Neuronal stem cell (in vitro differentiated cells): ENCODE measurements around the gene PTCD3.

Experiments
- DNase-seq: peaks from one replicate; pipeline ENCODE4 v3.0.0-alpha.2; 2013; ENCODE audit warnings: low spot score
- H2AFZ ChIP-seq: one replicate; pipeline ENCODE4 v1.6.1; 2013; ENCODE audit warnings: mild to moderate bottlenecking, low read length, inconsistent platforms
- H2AK5ac ChIP-seq: 2 replicates; pipeline ENCODE4 v1.6.1; 2013; ENCODE audit warnings: low read depth, mild to moderate bottlenecking, inconsistent platforms, low read length, moderate library complexity, mixed read lengths
- H2BK120ac ChIP-seq: 2 replicates; pipeline ENCODE4 v1.6.1; 2013; ENCODE audit warnings: low read depth, mild to moderate bottlenecking, inconsistent platforms, low read length, moderate library complexity, mixed read lengths
- H2BK12ac ChIP-seq: one replicate; pipeline ENCODE4 v1.6.1; 2013; ENCODE audit warnings: low read length, inconsistent platforms
- H2BK15ac ChIP-seq: 2 replicates; pipeline ENCODE4 v1.6.1; 2013; ENCODE audit warnings: mild to moderate bottlenecking, low read length, inconsistent platforms, mixed read lengths
- H2BK5ac ChIP-seq: one replicate; pipeline ENCODE4 v1.6.1; 2013; ENCODE audit warnings: inconsistent platforms, mild to moderate bottlenecking, low read length, moderate library complexity
- H3K14ac ChIP-seq: one replicate; pipeline ENCODE4 v1.6.1; 2013; ENCODE audit warnings: low read length, inconsistent platforms
- H3K18ac ChIP-seq: 2 replicates; pipeline ENCODE4 v1.6.1; 2013; ENCODE audit warnings: low read length, inconsistent platforms
- H3K23ac ChIP-seq: 2 replicates; pipeline ENCODE4 v1.6.1; 2013; ENCODE audit warnings: low read depth, mild to moderate bottlenecking, mixed read lengths, low read length, inconsistent platforms; ENCODE audit not compliant: poor library complexity
- H3K27ac ChIP-seq: replicated peaks from 3 replicates; pipeline ENCODE4 v1.5.1; 2013; ENCODE audit warnings: low read length, inconsistent platforms
- H3K27me3 ChIP-seq, 3 experiments: 2 replicates each; pipeline ENCODE4 v1.6.1; 2013; ENCODE audit warnings: low read length in 3 of 3, mild to moderate bottlenecking in 2 of 3, inconsistent platforms in 1 of 3, low read depth in 1 of 3, mixed read lengths in 1 of 3, moderate library complexity in 1 of 3; ENCODE audit not compliant: control insufficient read depth in 3 of 3, insufficient read depth in 3 of 3
- H3K36me3 ChIP-seq, 2 donors: replicated peaks in 1 of 2; 2 replicates each; pipeline ENCODE4 v1.6.1; 2013; ENCODE audit warnings: low read length in 2 of 2; ENCODE audit not compliant: control insufficient read depth in 2 of 2, insufficient read depth in 2 of 2
- H3K4ac ChIP-seq: 2 replicates; pipeline ENCODE4 v1.6.1; 2013; ENCODE audit warnings: inconsistent platforms, mild to moderate bottlenecking, low read length, moderate library complexity
- H3K4me1 ChIP-seq, 2 donors: 1 replicate in 1 of 2; 2 replicates in 1 of 2; pipeline ENCODE4 v1.6.1; 2013; ENCODE audit warnings: low read length in 2 of 2, low read depth in 1 of 2; ENCODE audit not compliant: control insufficient read depth in 2 of 2, insufficient read depth in 1 of 2
- H3K4me2 ChIP-seq: one replicate; pipeline ENCODE4 v1.6.1; 2013; ENCODE audit warnings: mild to moderate bottlenecking, low read length, inconsistent platforms; ENCODE audit not compliant: insufficient read depth, poor library complexity, severe bottlenecking
- H3K4me3 ChIP-seq, 2 donors: 2 replicates each; pipeline ENCODE4 v1.5.1; 2013; ENCODE audit warnings: low read length in 2 of 2, mild to moderate bottlenecking in 2 of 2, inconsistent platforms in 1 of 2, moderate library complexity in 1 of 2
- H3K79me1 ChIP-seq: one replicate; pipeline ENCODE4 v1.6.1; 2013; ENCODE audit warnings: low read depth, mild to moderate bottlenecking, inconsistent platforms, low read length, moderate library complexity
- H3K9ac ChIP-seq: one replicate; pipeline ENCODE4 v1.6.1; 2013; ENCODE audit warnings: mild to moderate bottlenecking, low read depth, low read length, inconsistent platforms; ENCODE audit not compliant: poor library complexity
- H3K9me3 ChIP-seq, 2 donors: replicated peaks in 1 of 2; 2 replicates each; pipeline versions ENCODE3 to v1.6.1; 2013; ENCODE audit warnings: low read length in 2 of 2, mild to moderate bottlenecking in 2 of 2, inconsistent platforms in 1 of 2, low read depth in 1 of 2, mixed read lengths in 1 of 2, moderate library complexity in 1 of 2; ENCODE audit not compliant: control insufficient read depth in 2 of 2, insufficient read depth in 1 of 2
- H4K8ac ChIP-seq: one replicate; pipeline ENCODE4 v1.6.1; 2013; ENCODE audit warnings: low read depth, mild to moderate bottlenecking, inconsistent platforms, low read length, moderate library complexity
- H4K91ac ChIP-seq: one replicate; pipeline ENCODE4 v1.6.1; 2013; ENCODE audit warnings: low read length, low read depth, mild to moderate bottlenecking, inconsistent platforms; ENCODE audit not compliant: poor library complexity
- WGBS, 2 donors: extraction: QIAGEN DNeasy Blood & Tissue Kit; methylation state at CpG; one replicate each; pipeline ENCODE4 v1.1.7; 2013; ENCODE audit warnings: missing lambda C conversion rate in 2 of 2, mixed read lengths in 1 of 2; ENCODE audit not compliant: insufficient read length in 2 of 2, insufficient replicate concordance in 1 of 2; ENCODE audit errors: extremely low coverage in 2 of 2; 5-methylcytosine and 5-hydroxymethylcytosine counted together

The PTCD3 gene

DNA sequence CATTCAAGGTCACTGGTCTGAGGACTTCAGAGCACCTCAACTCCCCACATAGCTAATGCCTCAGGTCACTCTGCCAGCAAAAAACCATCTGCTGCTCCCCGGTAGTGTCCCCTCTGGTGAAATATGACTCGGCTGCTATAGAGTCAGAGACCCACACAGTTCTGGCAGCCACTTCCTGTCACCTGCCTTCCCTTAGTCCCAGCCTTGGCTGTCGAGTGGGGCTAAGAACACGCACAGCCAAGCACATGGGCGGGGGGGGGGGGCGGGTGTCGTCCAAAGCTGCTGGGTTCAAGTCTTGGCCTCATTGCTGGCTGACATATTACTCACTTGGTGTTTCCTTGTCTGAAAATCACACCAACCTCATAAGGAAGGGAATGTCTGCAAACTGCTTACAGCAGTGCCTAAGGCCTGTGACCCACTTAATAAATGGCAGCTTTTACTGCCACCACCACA, 37.9 kb upstream of the PTCD3 start:
- no peak overlapping the region for H3K4me2 ChIP-seq
- H3K4me1 ChIP-seq: no peaks in the 10 kb centered on the region
- no peak overlapping the region for H3K23ac ChIP-seq
- no peak overlapping the region for H3K4me3 ChIP-seq
- H3K9me3 ChIP-seq: peaks cover 0 to 15% of the 10 kb centered on the region in 2 donors
- no peak overlapping the region for H3K9ac ChIP-seq
- peaks cover 40 to 99% of the 10 kb centered on the region in 2 donors for H3K36me3 ChIP-seq
- H2BK12ac ChIP-seq: no peak overlapping the region
- H2BK5ac ChIP-seq: no peak overlapping the region
- no peak overlapping the region for H3K4ac ChIP-seq
- no peak overlapping the region for H4K8ac ChIP-seq
- DNase-seq: no peak
- H3K79me1 ChIP-seq: peaks cover 4% of the 10 kb centered on the region
- H2BK120ac ChIP-seq: no peak overlapping the region
- no peak overlapping the region for H3K14ac ChIP-seq
- no peak overlapping the region for H3K27ac ChIP-seq
- H4K91ac ChIP-seq: no peak overlapping the region
- no peak overlapping the region for H2AFZ ChIP-seq
- no CpG with 5 or more reads among the region's 7 CpGs for WGBS, 2 donors
- no peak overlapping the region for H3K18ac ChIP-seq
- no peak overlapping the region for H2BK15ac ChIP-seq
- no peak overlapping the region for H2AK5ac ChIP-seq
- H3K27me3 ChIP-seq: no peaks in the 10 kb centered on the region

DNA sequence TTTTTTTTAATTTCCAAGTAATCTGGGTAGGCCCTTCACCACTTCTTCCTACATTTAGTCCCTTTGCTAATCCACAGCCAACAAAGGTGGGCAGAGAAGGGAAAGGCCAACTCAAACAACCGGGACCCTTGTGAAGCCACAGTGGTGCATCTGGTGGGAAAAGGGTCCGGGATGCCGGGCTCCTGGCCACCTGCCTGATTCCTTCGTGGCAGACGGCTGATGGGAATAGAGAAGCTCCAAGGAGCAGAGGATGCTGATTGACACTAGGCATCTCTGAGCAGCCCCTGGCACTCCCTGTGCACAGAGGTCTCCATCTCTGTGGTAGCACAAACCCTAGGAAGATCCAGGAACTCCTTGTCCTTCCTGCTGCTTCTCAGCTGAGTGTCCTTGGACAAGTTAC, 37.4 kb upstream of the PTCD3 start:
- Histone ChIP-seq H3K4me1 (no peaks in the 10 kb centered on the region), H3K18ac (no peak overlapping the region), H2BK12ac (no peak overlapping the region), H3K23ac (no peak overlapping the region), H3K4me2 (no peak overlapping the region), H2BK15ac (no peak overlapping the region), H4K8ac (no peak overlapping the region), H3K36me3 (peaks cover 43 to 99% of the 10 kb centered on the region in 2 donors), H3K79me1 (peaks cover 4% of the 10 kb centered on the region), H4K91ac (no peak overlapping the region), H2BK5ac (no peak overlapping the region), H2BK120ac (no peak overlapping the region), H3K27me3 (no peaks in the 10 kb centered on the region), H3K9ac (no peak overlapping the region), H2AFZ (no peak overlapping the region), H3K4me3 (no peak overlapping the region), H3K4ac (no peak overlapping the region), H3K27ac (no peak overlapping the region), H3K14ac (no peak overlapping the region), H3K9me3 (peaks cover 0 to 10% of the 10 kb centered on the region in 2 donors), H2AK5ac (no peak overlapping the region)
- no CpG with 5 or more reads among the region's 5 CpGs for WGBS, 2 donors
- no peak for DNase-seq

- H3K4me1 ChIP-seq: no peaks in the 10 kb centered on the region
- no peak overlapping the region for H4K91ac ChIP-seq
- no peak overlapping the region for H3K4ac ChIP-seq
- no peak overlapping the region for H3K18ac ChIP-seq
- H3K9me3 ChIP-seq: peaks cover 0 to 4% of the 10 kb centered on the region in 2 donors
- no peak overlapping the region for H2AFZ ChIP-seq
- H3K36me3 ChIP-seq: peaks cover 45 to 99% of the 10 kb centered on the region in 2 donors
- no peak overlapping the region for H3K9ac ChIP-seq
- no peak overlapping the region for H3K4me3 ChIP-seq
- no peak overlapping the region for H4K8ac ChIP-seq
- no peaks in the 10 kb centered on the region for H3K27me3 ChIP-seq
- no peak overlapping the region for H2AK5ac ChIP-seq
- no peak overlapping the region for H2BK120ac ChIP-seq
- WGBS, 2 donors: no CpG with 5 or more reads among the region's 8 CpGs
- peaks cover 5% of the 10 kb centered on the region for H3K79me1 ChIP-seq
- H3K14ac ChIP-seq: no peak overlapping the region
- H3K23ac ChIP-seq: no peak overlapping the region
- H2BK15ac ChIP-seq: no peak overlapping the region
- H3K27ac ChIP-seq: no peak overlapping the region
- no peak overlapping the region for H2BK12ac ChIP-seq
- no peak overlapping the region for H3K4me2 ChIP-seq
- no peak for DNase-seq
- H2BK5ac ChIP-seq: no peak overlapping the region
Observed at GRCh38 chr2:86069091-86069685, 36.8 kb upstream of the PTCD3 start.

GRCh38 chr2:86069783-86070339, 36.2 kb upstream of the PTCD3 start:
- no peak overlapping the region for H3K14ac ChIP-seq
- WGBS, 2 donors: no CpG with 5 or more reads among the region's 16 CpGs
- H3K9me3 ChIP-seq: no peaks in the 10 kb centered on the region
- no peak for DNase-seq
- no peak overlapping the region for H3K4ac ChIP-seq
- H3K23ac ChIP-seq: peak overlapping the region; percentile 29
- H2AFZ ChIP-seq: no peak overlapping the region
- H3K79me1 ChIP-seq: peaks cover 8% of the 10 kb centered on the region
- H2BK15ac ChIP-seq: no peak overlapping the region
- H3K27ac ChIP-seq: no peak overlapping the region
- H3K36me3 ChIP-seq: peaks cover 50 to 99% of the 10 kb centered on the region in 2 donors
- peaks cover 0 to 1% of the 10 kb centered on the region in 2 donors for H3K4me1 ChIP-seq
- H3K9ac ChIP-seq: no peak overlapping the region
- H3K27me3 ChIP-seq: no peaks in the 10 kb centered on the region
- H2BK12ac ChIP-seq: no peak overlapping the region
- no peak overlapping the region for H3K4me3 ChIP-seq
- no peak overlapping the region for H4K91ac ChIP-seq
- H3K18ac ChIP-seq: no peak overlapping the region
- no peak overlapping the region for H2AK5ac ChIP-seq
- H2BK5ac ChIP-seq: no peak overlapping the region
- H3K4me2 ChIP-seq: no peak overlapping the region
- H4K8ac ChIP-seq: no peak overlapping the region
- H2BK120ac ChIP-seq: no peak overlapping the region
